Uterus (tissue), 4 donors: ENCODE results near the gene GDI1. TPM values are rescaled to one million over a fixed set of nuclear protein-coding genes. Genes with fewer than 3 reads are reported as not detected.

Experiments used
- DNase-seq, 2 donors: peaks; one replicate each; pipeline ENCODE4 v3.0.0-alpha.2; 2019 to 2020
- H3K27ac ChIP-seq, 2 donors: fragments of 200-600 bp; sonication (generic); 1 replicate in 1 of 2; 2 replicates in 1 of 2; pipeline ENCODE4 v1.5.1; 2016 to 2018
- H3K27me3 ChIP-seq, 2 donors: fragments of 200-600 bp; sonication (generic); one replicate each; pipeline ENCODE4 v1.5.1; 2018 to 2019; ENCODE audit warnings: control low read depth in 1 of 2
- H3K36me3 ChIP-seq, 2 donors: fragments of 200-600 bp; sonication (generic); one replicate each; pipeline ENCODE4 v1.5.1; 2019; ENCODE audit warnings: control low read depth in 1 of 2
- H3K4me1 ChIP-seq, 2 donors: fragments of 200-600 bp; sonication (generic); one replicate each; pipeline ENCODE4 v1.5.1; 2018 to 2019; ENCODE audit warnings: control low read depth in 1 of 2
- H3K4me3 ChIP-seq, 2 donors: fragments of 200-600 bp; sonication (generic); 1 replicate in 1 of 2; 2 replicates in 1 of 2; pipeline ENCODE4 v1.5.1; 2018 to 2019; ENCODE audit warnings: mild to moderate bottlenecking in 1 of 2
- H3K9me3 ChIP-seq, 2 donors: fragments of 200-600 bp; sonication (generic); one replicate each; pipeline ENCODE4 v1.5.1; 2019; ENCODE audit warnings: control low read depth in 1 of 2
- CTCF ChIP-seq, 4 experiments: fragments of 200-600 bp in 2 of 4; fragments of 450-650 bp in 2 of 4; sonication (generic) in 2 of 4; IDR thresholded peaks; one replicate each; pipeline ENCODE4 v1.5.1; 2016 to 2019; ENCODE audit warnings: antibody characterized with exemption in 4 of 4, mild to moderate bottlenecking in 2 of 4, moderate library complexity in 1 of 4
- POLR2A ChIP-seq, 2 donors: fragments of 450-650 bp; IDR thresholded peaks; one replicate each; pipeline ENCODE4 v1.6.1; 2016; ENCODE audit warnings: antibody characterized with exemption in 2 of 2, mild to moderate bottlenecking in 1 of 2, moderate library complexity in 1 of 2
- intact Hi-C: fragments of 100-400 bp; cut with DNase I; formaldehyde crosslinking; loops from one replicate; pipeline ENCODE4 v1.15.1; 2023; ENCODE audit warnings: low total_unique reads
- total RNA-seq, 4 donors: library from RNA; depleted of rRNA in 3 of 4; stranded (reverse); fragments of >200 nt in 3 of 4; gene quantifications; one replicate each; pipeline versions ENCODE4 v1.1.0 to v1.2.4, GENCODE V29; 2014 to 2023
- donor health status: DM: yes; HTN: yes; CAD: no.

Gene GDI1
- total RNA-seq, 4 donors from 2014 or later = 100.0 to 175 (median 135) TPM

- Histone ChIP-seq H3K27ac (no peak overlapping the region), H3K36me3 (no peaks in the 10 kb centered on the region), H3K9me3 (no peaks in the 10 kb centered on the region), H3K4me1 (no peaks in the 10 kb centered on the region), H3K4me3 (no peak overlapping the region), H3K27me3 (no peaks in the 10 kb centered on the region)
- intact Hi-C loops = no loop called here
- TF ChIP-seq CTCF (IDR thresholded peaks at IDR 0.05) (no peak), POLR2A (IDR thresholded peaks at IDR 0.05) (no peak)
- no peak for DNase-seq
Measured at GRCh38 chrX:154404625-154405192, 32.2 kb upstream of the GDI1 start.

- intact Hi-C loops = no loop called here
- TF ChIP-seq POLR2A (IDR thresholded peaks at IDR 0.05) (no peak), CTCF (IDR thresholded peaks at IDR 0.05) (no peak)
- H3K9me3 ChIP-seq = no peaks in the 10 kb centered on the region
- peak overlapping the region; percentile 50 to 65 for H3K27ac ChIP-seq
- no peaks in the 10 kb centered on the region for H3K4me1 ChIP-seq
- DNase-seq = no peak
- no peak overlapping the region for H3K4me3 ChIP-seq
- no peaks in the 10 kb centered on the region for H3K36me3 ChIP-seq
- no peaks in the 10 kb centered on the region for H3K27me3 ChIP-seq
Measured at GRCh38 chrX:154408659-154409221, 28.2 kb upstream of the GDI1 start.

GRCh38 chrX:154409222-154409871, 27.6 kb upstream of the GDI1 start, which contains the start of gene DNASE1L1:
Gene DNASE1L1 (minus strand): TSS chrX:154409254. CDS start chrX:154405568, 3,686 bp downstream.
- H3K4me3 ChIP-seq = no peak within 1 kb of the TSS
- H3K27ac ChIP-seq = peak within 1 kb of the TSS; percentile 50 to 65
- peak; percentile 79 to 85 for DNase-seq

GRCh38 chrX:154411981-154412340, 25.0 kb upstream of the GDI1 start:
- H3K4me3 ChIP-seq = peak overlapping the region; percentile 31 to 76
- intact Hi-C loops = no loop called here
- no peaks in the 10 kb centered on the region for H3K9me3 ChIP-seq
- H3K36me3 ChIP-seq = no peaks in the 10 kb centered on the region
- DNase-seq = peak; percentile 66 to 73
- H3K4me1 ChIP-seq = no peaks in the 10 kb centered on the region
- peak overlapping the region; percentile 85 to 93 for H3K27ac ChIP-seq
- TF ChIP-seq CTCF (IDR thresholded peaks at IDR 0.05) (no peak), POLR2A (IDR thresholded peaks at IDR 0.05) (peak; percentile 7 to 59)
- H3K27me3 ChIP-seq = no peaks in the 10 kb centered on the region

More at GRCh38 chrX:154409222-154409871, 27.6 kb upstream of the GDI1 start, which contains the start of gene DNASE1L1:
- H3K36me3 ChIP-seq = no peaks in the 10 kb centered on the region
- intact Hi-C loops = no loop called here
- no peaks in the 10 kb centered on the region for H3K27me3 ChIP-seq
- no peaks in the 10 kb centered on the region for H3K4me1 ChIP-seq
- TF ChIP-seq CTCF (IDR thresholded peaks at IDR 0.05) (no peak), POLR2A (IDR thresholded peaks at IDR 0.05) (peak in 1 of 2 donors; percentile 32)
- H3K9me3 ChIP-seq = no peaks in the 10 kb centered on the region

- Histone ChIP-seq H3K4me3 (peak overlapping the region in 1 of 2 donors; percentile 76), H3K36me3 (no peaks in the 10 kb centered on the region), H3K4me1 (no peaks in the 10 kb centered on the region), H3K9me3 (no peaks in the 10 kb centered on the region), H3K27me3 (no peaks in the 10 kb centered on the region), H3K27ac (peak overlapping the region; percentile 85 to 93)
- TF ChIP-seq CTCF (IDR thresholded peaks at IDR 0.05) (no peak), POLR2A (IDR thresholded peaks at IDR 0.05) (no peak)
- peak in 1 of 2 donors; percentile 51 for DNase-seq
- intact Hi-C loops = no loop called here
Measured at GRCh38 chrX:154412468-154412867, 24.5 kb upstream of the GDI1 start.
